ENCODE measurements around the gene KLC1. TPM values are rescaled to one million over a fixed set of nuclear protein-coding genes. Genes with fewer than 3 reads are reported as not detected.
"Not testable (repeated sequence)": the region's sequence is repeated elsewhere in the genome, so short reads cannot be mapped to it uniquely, and the experiment has no call there.

Gene KLC1
- total RNA-seq, 1 experiment from 2014 or later: 55.8 TPM

GRCh38 chr14:103684471-103684870 lies 55.5 kb downstream of the KLC1 start:
- in situ Hi-C loops (cut with HindIII; ENCODE audit: low pct_unique_long_range_greater_than_20kb, low sequenced_read_pairs): no loop called here
- no peak for DNase-seq (ENCODE audit: low read depth)

DNA sequence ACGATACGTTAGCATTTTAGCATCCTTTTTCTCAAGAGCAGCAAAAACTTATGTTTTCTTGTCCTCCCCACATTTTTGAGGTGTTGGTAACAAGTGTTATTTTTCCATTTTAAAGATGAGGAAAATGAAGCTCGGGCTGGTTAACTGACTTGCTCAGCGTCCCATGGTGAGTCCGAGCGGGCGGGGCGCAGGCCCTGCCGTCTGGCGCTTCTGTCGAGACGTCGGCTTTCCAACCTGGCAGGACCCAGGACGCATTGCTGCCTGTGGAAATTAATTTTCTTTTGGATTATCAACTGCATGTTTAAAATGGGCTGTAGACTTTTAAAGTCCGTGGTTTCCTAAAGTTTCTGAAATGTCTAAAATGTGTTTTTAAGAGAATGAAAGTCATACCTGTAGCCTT lies 55.9 kb downstream of the KLC1 start:
- no peak for DNase-seq (ENCODE audit: low read depth)
- in situ Hi-C loops (cut with HindIII; ENCODE audit: low pct_unique_long_range_greater_than_20kb, low sequenced_read_pairs): no loop called here

DNA sequence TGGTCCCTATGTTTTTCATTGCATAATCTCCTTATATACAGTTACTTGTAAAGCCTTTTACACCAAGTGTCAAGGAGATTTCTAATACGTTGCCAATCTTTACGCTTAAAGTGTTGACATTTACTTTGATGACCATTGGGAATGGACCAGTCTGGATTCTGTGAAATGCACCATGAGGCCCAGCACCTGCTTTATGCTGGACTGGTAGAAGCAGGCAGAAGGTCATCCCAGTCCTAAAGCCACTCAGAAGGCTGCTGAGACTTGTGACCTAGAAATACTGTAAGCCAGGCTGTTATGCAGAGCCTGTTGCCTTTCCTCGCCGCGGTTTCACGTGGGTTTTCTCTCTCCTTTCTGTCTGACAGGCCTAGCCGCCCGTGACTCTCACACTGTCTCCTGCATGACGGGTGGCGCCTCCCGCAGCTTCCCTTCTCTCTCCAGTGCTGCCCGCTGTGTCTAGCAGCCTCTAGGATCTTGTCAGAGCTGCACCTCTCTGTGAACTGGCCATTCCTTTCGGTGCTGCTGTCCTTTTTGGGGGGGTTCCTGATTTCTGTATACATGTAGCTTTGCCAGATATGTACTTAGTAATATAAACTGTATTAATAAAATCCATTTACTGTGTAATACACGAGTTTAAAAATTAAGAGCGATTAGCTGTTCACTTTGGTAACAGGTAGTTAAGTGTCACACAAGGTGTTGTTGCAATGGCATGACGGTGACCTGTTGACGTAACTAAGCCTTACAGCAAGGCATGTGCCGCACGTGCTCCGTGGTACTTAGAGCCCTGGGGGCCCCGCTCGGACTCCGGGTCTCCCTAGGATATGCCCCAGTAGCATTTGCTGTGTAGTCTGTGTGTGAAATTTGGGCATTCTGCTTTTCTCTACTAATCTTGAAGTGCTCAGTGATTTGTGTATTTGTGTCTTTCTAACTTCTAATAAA lies 56.5 kb downstream of the KLC1 start:
- DNase-seq (ENCODE audit: low read depth): no peak
- in situ Hi-C loops (cut with HindIII; ENCODE audit: low pct_unique_long_range_greater_than_20kb, low sequenced_read_pairs): no loop called here

DNA sequence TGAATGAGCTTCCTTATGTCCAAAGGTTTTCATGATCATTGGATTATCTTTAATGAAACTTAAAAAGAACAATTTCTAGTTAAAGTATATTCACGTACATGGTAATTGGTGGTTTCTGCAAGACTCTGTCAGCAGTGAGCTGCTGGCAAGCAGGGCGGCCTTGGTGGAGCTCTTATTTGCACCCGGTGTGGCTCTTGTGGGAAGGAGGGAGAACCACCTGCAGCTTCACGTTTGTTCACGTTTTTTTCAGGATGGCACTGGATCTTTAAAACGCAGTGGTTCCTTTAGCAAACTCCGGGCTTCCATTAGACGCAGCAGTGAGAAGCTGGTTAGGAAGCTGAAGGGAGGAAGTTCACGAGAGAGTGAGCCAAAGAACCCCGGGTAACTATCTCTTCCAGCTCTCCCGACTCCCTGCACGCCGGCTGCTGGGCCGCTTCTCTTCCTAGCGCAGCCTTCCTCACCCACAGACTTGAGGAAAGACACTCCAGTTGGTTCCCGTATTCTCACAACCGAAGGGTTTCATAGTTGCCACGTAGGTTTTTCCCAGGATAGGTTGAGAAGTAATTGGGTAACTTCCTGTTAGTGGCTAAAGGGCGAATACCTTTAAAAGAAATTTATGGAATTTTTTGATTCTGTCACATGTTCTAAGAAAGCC lies 57.9 kb downstream of the KLC1 start:
- in situ Hi-C loops (cut with HindIII; ENCODE audit: low pct_unique_long_range_greater_than_20kb, low sequenced_read_pairs): no loop called here
- DNase-seq (ENCODE audit: low read depth): no peak

- in situ Hi-C loops (cut with HindIII; ENCODE audit: low pct_unique_long_range_greater_than_20kb, low sequenced_read_pairs): no loop called here
- DNase-seq (ENCODE audit: low read depth): no peak
These were observed 58.7 kb downstream of the KLC1 start for GRCh38 chr14:103687712-103688111.

GRCh38 chr14:103688441-103688840 lies 59.4 kb downstream of the KLC1 start:
- DNase-seq (ENCODE audit: low read depth): no peak
- in situ Hi-C loops (cut with HindIII; ENCODE audit: low pct_unique_long_range_greater_than_20kb, low sequenced_read_pairs): no loop called here

DNA sequence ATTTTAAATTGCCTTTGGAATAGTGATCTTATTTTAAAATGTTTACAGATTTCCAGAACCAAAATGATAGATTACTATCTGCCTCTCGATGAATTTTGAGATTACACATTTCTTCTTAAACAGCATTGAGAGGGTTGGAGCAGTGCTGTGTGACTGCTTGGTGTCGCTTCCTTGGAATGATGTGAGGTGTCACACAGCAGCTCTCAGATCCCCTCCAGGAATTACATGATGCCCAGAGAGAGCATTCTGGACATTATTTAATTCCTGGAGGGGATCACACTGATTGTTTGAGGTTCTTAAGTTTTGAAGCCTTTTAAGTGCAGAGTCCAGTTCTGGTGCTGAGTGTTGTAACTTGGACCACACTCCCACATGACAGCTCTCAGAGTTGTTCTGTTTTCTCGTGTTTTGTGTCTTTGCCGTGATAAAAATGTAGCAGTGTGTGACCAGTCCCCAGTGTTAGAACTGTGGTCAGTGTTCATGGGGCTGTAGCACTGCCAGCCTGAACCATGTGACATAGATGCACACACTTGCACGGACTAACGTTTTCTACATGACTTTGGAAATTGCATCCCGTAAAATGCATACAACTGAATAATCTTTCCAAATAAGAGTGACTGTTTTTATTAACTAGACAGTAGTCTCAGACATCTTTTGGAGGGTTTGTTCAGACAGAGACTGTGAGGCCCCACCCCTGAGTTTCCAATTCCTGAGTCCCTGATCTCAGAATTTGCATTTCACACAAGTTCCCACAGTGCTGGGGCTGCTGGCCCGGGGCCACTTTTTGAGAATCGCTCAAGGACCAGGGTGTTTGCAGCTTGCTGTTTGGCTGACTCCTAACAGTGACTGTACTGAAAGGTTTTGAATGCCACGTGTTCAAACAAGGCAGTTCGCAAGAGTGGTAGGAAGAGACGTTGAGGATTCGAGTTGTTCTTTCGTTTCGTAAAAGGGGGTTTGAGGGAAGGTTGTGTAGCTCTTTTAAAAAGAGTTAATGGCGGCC lies 60.2 kb downstream of the KLC1 start:
- DNase-seq (ENCODE audit: low read depth): no peak
- in situ Hi-C loops (cut with HindIII; ENCODE audit: low pct_unique_long_range_greater_than_20kb, low sequenced_read_pairs): no loop called here

- in situ Hi-C loops (cut with HindIII; ENCODE audit: low pct_unique_long_range_greater_than_20kb, low sequenced_read_pairs): no loop called here
These were observed 61.3 kb downstream of the KLC1 start for GRCh38 chr14:103690332-103690731.

DNA sequence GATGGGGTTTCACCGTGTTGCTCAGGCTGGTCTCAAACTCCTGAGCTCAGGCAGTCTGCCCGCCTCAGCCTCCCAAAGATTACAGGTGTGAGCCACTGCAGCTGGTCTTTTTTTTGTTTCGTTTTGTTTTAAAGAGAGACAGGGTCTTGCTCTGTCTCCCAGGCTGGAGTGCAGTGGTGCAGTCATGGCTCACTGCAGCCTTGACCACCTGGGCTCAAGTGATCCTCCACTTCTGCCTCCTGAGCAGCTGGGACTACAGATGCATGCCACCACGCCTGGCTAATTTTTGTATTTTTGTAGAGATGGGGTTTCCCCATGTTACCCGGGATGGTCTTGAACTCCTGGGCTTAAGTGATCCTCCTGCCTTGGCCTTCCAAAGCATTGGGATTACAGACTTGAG lies 62.6 kb downstream of the KLC1 start:
- in situ Hi-C loops (cut with HindIII; ENCODE audit: low pct_unique_long_range_greater_than_20kb, low sequenced_read_pairs); DNase-seq (ENCODE audit: low read depth): not testable (repeated sequence)

More at GRCh38 chr14:103690332-103690731, 61.3 kb downstream of the KLC1 start:
- DNase-seq (ENCODE audit: low read depth): no peak

GRCh38 chr14:103692159-103692558 lies 63.1 kb downstream of the KLC1 start:
- no peak for DNase-seq (ENCODE audit: low read depth)
- in situ Hi-C loops (cut with HindIII; ENCODE audit: low pct_unique_long_range_greater_than_20kb, low sequenced_read_pairs): no loop called here

- in situ Hi-C loops (cut with HindIII; ENCODE audit: low pct_unique_long_range_greater_than_20kb, low sequenced_read_pairs): no loop called here
- DNase-seq (ENCODE audit: low read depth): no peak
These were observed 63.9 kb downstream of the KLC1 start for GRCh38 chr14:103692871-103693270.

DNA sequence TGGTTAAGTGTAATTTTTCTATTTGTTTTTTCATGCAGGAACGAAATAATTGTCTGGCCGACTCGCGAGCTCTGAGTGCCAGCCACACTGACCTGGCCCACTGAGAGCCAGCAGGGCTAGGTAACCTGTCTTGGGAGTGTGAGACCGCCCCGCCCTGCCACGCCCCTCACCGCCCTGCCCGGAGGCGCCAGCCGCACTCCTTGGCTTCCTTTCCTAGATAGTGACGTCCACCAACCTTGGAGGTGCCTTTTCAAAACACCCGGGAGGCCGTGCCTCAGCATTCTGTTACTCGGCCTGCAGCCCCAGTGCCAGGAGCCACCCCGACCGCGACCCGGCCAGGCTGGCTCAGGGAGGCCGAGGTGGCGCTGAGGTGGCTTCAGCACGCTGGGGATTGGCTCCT lies 64.5 kb downstream of the KLC1 start:
- no peak for DNase-seq (ENCODE audit: low read depth)

DNA sequence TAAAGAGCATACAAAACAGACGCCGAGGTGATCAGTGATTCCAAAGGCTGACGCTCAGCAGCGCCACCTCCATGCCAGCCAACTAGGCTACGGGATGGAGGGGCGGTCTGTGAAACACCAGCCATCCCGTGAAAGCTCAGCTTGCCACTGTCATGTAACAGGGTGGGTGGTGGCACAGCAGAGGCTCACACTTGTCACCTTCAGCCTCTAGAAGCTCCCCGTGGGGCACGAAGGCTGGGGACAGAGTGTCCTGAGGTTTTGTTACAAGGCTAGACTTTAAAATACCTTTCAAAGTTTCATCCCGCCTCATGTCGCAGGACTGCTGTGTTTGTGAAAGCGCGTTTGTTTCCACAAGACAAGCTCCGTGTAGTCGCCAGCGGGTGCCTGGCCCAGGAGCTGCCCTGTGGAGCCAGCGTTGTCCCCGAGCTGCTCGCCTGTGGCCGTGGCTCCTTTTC lies 65.6 kb downstream of the KLC1 start:
- in situ Hi-C loops (cut with HindIII; ENCODE audit: low pct_unique_long_range_greater_than_20kb, low sequenced_read_pairs): no loop called here

More for the DNA sequence above, 64.5 kb downstream of the KLC1 start:
- in situ Hi-C loops (cut with HindIII; ENCODE audit: low pct_unique_long_range_greater_than_20kb, low sequenced_read_pairs): no loop called here

GRCh38 chr14:103695296-103696069 lies 66.5 kb downstream of the KLC1 start:
- DNase-seq (ENCODE audit: low read depth): no peak
- in situ Hi-C loops (cut with HindIII; ENCODE audit: low pct_unique_long_range_greater_than_20kb, low sequenced_read_pairs): no loop called here

More for the DNA sequence above, 65.6 kb downstream of the KLC1 start:
- no peak for DNase-seq (ENCODE audit: low read depth)

- in situ Hi-C loops (cut with HindIII; ENCODE audit: low pct_unique_long_range_greater_than_20kb, low sequenced_read_pairs): no loop called here
These were observed 67.0 kb downstream of the KLC1 start for GRCh38 chr14:103696070-103696402.

DNA sequence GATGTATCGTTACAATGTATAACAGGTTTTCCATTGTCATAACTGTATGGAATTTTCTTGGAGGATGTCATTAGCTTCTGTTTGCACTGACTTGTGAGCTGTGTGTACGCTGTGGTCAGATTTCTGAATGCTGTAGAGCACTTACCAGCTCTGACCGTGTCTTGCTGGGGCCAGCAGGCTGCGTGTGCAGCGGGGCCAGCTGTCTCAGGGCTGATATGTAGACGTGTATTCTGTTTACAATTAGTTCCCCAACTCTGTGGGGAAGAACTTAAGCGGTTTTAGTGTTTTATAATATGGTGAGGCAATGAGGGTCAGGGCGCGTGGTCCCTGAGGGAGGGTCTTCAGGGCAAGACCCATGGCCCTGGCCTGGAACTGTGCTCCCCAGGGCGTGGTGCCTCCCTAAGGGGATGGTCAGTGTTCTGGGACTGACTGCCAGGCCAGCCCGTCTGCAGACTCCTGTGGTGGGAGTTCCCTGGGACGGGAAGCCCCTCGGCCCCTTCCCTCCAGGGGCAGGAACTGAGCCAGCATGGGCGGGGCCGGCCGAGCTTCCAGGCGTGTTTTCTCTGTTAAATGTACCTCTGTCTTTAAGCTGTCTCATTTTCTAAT lies 67.6 kb downstream of the KLC1 start:
- in situ Hi-C loops (cut with HindIII; ENCODE audit: low pct_unique_long_range_greater_than_20kb, low sequenced_read_pairs): no loop called here
- DNase-seq (ENCODE audit: low read depth): no peak

More at GRCh38 chr14:103696070-103696402, 67.0 kb downstream of the KLC1 start:
- no peak for DNase-seq (ENCODE audit: low read depth)

DNA sequence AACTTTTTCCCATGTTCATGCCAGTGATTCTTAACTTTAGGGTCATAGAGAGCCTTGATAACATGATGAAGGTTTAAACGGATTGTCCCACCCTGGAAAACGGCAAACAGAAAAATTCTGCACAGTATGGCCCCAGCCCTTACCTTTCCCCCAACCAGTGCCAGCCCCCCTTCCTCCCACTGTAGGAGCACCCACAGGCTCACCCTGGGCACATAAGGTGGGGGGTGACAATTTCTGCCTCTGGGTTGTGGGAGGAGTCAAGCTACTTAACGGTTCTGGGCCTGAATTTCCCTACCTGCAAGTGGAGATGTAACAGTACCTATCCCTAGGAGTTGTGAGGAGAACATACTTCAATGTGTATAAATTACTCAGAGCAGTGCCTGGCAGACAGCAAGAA lies 68.2 kb downstream of the KLC1 start:
- in situ Hi-C loops (cut with HindIII; ENCODE audit: low pct_unique_long_range_greater_than_20kb, low sequenced_read_pairs): no loop called here
- DNase-seq (ENCODE audit: low read depth): no peak
